ENCODE results near the gene C4B.

C4B gene

DNA sequence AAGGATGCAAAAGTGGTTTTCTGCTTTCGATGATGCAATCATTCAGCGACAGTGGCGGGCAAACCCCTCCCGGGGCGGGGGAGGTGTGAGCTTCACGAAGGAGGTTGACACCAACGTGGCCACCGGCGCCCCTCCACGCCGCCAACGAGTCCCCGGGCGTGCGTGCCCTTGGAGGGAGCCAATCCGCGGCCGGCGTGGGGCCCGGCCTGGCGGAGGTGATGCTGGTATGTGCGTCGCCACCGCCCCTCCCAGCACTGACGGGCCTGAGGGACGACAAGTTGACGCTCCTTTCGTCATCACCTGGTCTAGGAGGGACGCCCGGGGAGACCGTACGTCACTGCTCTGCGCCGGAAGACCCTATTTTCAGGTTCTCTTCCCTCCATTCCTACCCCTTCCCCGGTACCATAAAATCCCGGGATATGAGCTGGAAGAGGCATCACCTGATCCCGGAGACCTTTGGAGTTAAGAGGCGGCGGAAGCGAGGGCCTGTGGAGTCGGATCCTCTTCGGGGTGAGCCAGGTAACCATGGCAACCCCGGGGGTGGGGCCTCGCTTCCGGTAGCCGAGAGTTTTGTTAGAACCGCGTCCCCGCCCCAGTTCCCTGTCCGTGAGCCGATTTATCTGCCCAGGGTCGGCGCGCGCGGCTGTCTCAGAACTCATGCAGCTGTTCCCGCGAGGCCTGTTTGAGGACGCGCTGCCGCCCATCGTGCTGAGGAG lies 42.4 kb upstream of the C4B start, which contains the start of gene DXO (continued):
- peak; percentile 92; the same call in 1 of the 2 replicates for TF ChIP-seq ZNF2 (tag by site-specific recombination; IDR thresholded peaks at IDR 0.05)
- TF ChIP-seq ZSCAN23 (tag by site-specific recombination; IDR thresholded peaks at IDR 0.05) = no peak
- peak; percentile 94 for TF ChIP-seq ZNF18 (tag by site-specific recombination; IDR thresholded peaks at IDR 0.05)
- TF ChIP-seq, protein P1, sequence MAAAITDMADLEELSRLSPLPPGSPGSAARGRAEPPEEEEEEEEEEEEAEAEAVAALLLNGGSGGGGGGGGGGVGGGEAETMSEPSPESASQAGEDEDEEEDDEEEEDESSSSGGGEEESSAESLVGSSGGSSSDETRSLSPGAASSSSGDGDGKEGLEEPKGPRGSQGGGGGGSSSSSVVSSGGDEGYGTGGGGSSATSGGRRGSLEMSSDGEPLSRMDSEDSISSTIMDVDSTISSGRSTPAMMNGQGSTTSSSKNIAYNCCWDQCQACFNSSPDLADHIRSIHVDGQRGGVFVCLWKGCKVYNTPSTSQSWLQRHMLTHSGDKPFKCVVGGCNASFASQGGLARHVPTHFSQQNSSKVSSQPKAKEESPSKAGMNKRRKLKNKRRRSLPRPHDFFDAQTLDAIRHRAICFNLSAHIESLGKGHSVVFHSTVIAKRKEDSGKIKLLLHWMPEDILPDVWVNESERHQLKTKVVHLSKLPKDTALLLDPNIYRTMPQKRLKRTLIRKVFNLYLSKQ (tag by site-specific recombination; IDR thresholded peaks at IDR 0.05; ENCODE audit: borderline replicate concordance) = no peak
- TF ChIP-seq ZNF585B (tag by site-specific recombination; IDR thresholded peaks at IDR 0.05) = no peak
- no peak for TF ChIP-seq ZNF354C (tag by site-specific recombination; IDR thresholded peaks at IDR 0.05; ENCODE audit: borderline replicate concordance, low read depth)
- TF ChIP-seq KLF16 (tag by site-specific recombination; IDR thresholded peaks at IDR 0.05) = peak; percentile 90
- no peak for TF ChIP-seq ZNF174 (tag by site-specific recombination; IDR thresholded peaks at IDR 0.05)
- peak; percentile 95 for TF ChIP-seq ZNF561 (tag by site-specific recombination; IDR thresholded peaks at IDR 0.05; ENCODE audit: borderline replicate concordance)
- TF ChIP-seq, protein P2, sequence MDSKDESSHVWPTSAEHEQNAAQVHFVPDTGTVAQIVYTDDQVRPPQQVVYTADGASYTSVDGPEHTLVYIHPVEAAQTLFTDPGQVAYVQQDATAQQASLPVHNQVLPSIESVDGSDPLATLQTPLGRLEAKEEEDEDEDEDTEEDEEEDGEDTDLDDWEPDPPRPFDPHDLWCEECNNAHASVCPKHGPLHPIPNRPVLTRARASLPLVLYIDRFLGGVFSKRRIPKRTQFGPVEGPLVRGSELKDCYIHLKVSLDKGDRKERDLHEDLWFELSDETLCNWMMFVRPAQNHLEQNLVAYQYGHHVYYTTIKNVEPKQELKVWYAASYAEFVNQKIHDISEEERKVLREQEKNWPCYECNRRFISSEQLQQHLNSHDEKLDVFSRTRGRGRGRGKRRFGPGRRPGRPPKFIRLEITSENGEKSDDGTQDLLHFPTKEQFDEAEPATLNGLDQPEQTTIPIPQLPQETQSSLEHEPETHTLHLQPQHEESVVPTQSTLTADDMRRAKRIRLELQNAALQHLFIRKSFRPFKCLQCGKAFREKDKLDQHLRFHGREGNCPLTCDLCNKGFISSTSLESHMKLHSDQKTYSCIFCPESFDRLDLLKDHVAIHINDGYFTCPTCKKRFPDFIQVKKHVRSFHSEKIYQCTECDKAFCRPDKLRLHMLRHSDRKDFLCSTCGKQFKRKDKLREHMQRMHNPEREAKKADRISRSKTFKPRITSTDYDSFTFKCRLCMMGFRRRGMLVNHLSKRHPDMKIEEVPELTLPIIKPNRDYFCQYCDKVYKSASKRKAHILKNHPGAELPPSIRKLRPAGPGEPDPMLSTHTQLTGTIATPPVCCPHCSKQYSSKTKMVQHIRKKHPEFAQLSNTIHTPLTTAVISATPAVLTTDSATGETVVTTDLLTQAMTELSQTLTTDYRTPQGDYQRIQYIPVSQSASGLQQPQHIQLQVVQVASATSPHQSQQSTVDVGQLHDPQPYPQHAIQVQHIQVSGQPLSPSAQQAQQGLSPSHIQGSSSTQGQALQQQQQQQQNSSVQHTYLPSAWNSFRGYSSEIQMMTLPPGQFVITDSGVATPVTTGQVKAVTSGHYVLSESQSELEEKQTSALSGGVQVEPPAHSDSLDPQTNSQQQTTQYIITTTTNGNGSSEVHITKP (tag by site-specific recombination; IDR thresholded peaks at IDR 0.05) = peak; percentile 95
- TF ChIP-seq ZNF140 (tag by site-specific recombination; IDR thresholded peaks at IDR 0.05) = no peak
- no peak for TF ChIP-seq ZNF624 (tag by site-specific recombination; IDR thresholded peaks at IDR 0.05)
- peak; percentile 78 for TF ChIP-seq HIC1 (tag by site-specific recombination; IDR thresholded peaks at IDR 0.05)
- no peak for TF ChIP-seq ZNF239 (tag by site-specific recombination; IDR thresholded peaks at IDR 0.05)
- no peak for TF ChIP-seq ZNF558 (tag by site-specific recombination; IDR thresholded peaks at IDR 0.05)
- TF ChIP-seq ZIC2 (tag by site-specific recombination; IDR thresholded peaks at IDR 0.05) = peak; percentile 79
- TF ChIP-seq KLF9 (tag by site-specific recombination; IDR thresholded peaks at IDR 0.05; ENCODE audit: low read depth) = peak; percentile 86
- no peak for TF ChIP-seq ZNF302 (tag by site-specific recombination; IDR thresholded peaks at IDR 0.05; ENCODE audit: low read depth)
- peak; percentile 99 for TF ChIP-seq SP2 (tag by site-specific recombination; IDR thresholded peaks at IDR 0.05)
- no peak for TF ChIP-seq ZNF747 (tag by site-specific recombination; IDR thresholded peaks at IDR 0.05)
- TF ChIP-seq, protein P3, sequence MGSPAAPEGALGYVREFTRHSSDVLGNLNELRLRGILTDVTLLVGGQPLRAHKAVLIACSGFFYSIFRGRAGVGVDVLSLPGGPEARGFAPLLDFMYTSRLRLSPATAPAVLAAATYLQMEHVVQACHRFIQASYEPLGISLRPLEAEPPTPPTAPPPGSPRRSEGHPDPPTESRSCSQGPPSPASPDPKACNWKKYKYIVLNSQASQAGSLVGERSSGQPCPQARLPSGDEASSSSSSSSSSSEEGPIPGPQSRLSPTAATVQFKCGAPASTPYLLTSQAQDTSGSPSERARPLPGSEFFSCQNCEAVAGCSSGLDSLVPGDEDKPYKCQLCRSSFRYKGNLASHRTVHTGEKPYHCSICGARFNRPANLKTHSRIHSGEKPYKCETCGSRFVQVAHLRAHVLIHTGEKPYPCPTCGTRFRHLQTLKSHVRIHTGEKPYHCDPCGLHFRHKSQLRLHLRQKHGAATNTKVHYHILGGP (tag by site-specific recombination; IDR thresholded peaks at IDR 0.05) = no peak
- TF ChIP-seq ZFP37 (tag by site-specific recombination; IDR thresholded peaks at IDR 0.05) = peak; percentile 72; the same call in 1 of the 2 replicates
- TF ChIP-seq ZBTB49 (tag by site-specific recombination; IDR thresholded peaks at IDR 0.05; ENCODE audit: low read depth) = no peak
- peak; percentile 22; the same call in 1 of the 2 replicates for TF ChIP-seq ZNF146 (tag by site-specific recombination; IDR thresholded peaks at IDR 0.05)
- peak; percentile 100 for TF ChIP-seq GLIS2 (tag by site-specific recombination; IDR thresholded peaks at IDR 0.05)
- no peak for TF ChIP-seq HOXD13 (CRISPR knock-in tag; IDR thresholded peaks at IDR 0.05; ENCODE audit: borderline replicate concordance)
- TF ChIP-seq MYNN (tag by site-specific recombination; IDR thresholded peaks at IDR 0.05; ENCODE audit: borderline replicate concordance) = peak; percentile 35; the same call in 1 of the 2 replicates
- TF ChIP-seq ZFP69B (tag by site-specific recombination; IDR thresholded peaks at IDR 0.05) = peak; percentile 75
